AG09309 (cell line): ENCODE measurements around the gene PIBF1.
"Not testable (repeated sequence)": the region's sequence is repeated elsewhere in the genome, so short reads cannot be mapped to it uniquely, and the experiment has no call there.

Experiments
- DNase-seq: peaks from one replicate; pipeline ENCODE4 v3.0.0-alpha.2; 2010; ENCODE audit warnings: low read depth
- H3K4me3 ChIP-seq: 2 replicates; pipeline ENCODE4 v1.5.1; 2011; ENCODE audit warnings: mild to moderate bottlenecking, low read depth, low read length, moderate library complexity; ENCODE audit not compliant: control insufficient read depth
- CTCF ChIP-seq: IDR thresholded peaks from 2 replicates; pipeline ENCODE4 v1.5.1; 2011; ENCODE audit warnings: mild to moderate bottlenecking, low read depth, low read length, inconsistent platforms; ENCODE audit not compliant: insufficient read depth, control insufficient read depth; ENCODE audit errors: missing control alignments

Gene PIBF1

GRCh38 chr13:73039201-73040108, 257.5 kb downstream of the PIBF1 start:
- H3K4me3 ChIP-seq: no peak overlapping the region
- DNase-seq: no peak
- no peak for TF ChIP-seq CTCF

DNA sequence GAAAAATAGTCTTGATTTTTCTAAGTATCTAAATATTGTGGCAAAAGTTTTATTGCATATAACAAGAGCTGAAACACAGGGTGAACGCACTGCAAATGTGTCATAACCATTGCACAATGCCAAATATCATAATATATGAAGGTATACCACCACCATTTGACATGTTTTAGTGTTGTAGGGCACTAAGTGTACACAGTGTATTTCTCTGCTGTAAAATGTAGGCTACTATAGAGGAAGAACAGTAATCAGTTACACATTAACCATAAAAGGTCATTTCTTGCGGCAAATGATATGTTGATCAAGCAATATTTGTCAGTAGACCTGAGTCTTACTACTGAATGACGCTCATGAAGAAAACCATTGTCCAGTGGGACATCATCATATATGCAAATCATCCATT, 258.6 kb downstream of the PIBF1 start:
- no peak for DNase-seq
- no peak for TF ChIP-seq CTCF
- no peak overlapping the region for H3K4me3 ChIP-seq

GRCh38 chr13:73040968-73041596, 259.1 kb downstream of the PIBF1 start:
- H3K4me3 ChIP-seq: no peak overlapping the region
- TF ChIP-seq CTCF: no peak
- no peak for DNase-seq

DNA sequence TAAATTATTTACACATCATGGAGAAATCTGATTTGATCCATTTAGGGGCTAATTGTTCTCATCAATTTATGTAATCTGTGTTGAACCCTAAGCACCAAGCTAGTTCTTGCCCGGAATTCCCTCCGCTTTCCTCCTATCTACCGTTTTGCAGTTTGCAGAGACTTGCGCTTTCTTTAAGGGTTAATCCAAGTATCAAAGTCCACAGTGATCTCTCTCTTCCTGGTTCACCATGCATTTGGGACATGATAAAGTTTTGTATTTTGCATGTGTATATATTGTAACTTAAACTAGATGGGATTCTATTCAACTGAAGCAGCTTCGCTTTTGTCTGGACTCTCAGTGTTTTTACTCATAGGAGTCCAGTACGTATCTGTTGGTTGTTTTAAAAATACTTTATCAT, 263.1 kb downstream of the PIBF1 start:
- H3K4me3 ChIP-seq: no peak overlapping the region
- DNase-seq: no peak
- TF ChIP-seq CTCF: no peak

DNA sequence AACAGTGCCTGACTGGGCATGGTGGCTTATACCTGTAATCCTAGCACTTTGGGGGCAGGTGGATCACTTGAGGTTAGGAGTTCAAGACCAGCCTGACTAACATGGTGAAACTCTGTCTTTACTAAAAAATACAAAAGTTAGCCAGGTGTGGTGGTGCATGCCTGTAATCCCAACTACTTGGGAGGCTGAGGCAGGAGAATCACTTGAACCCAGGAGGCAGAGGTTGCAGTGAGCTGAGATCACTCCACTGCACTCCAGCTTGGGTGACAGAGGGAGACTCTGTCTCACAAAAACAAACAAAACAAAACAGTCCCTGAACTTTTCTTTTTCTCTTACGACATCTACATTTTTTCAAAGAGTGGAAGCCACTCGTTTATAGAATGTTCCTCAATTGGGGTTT, 266.7 kb downstream of the PIBF1 start:
- DNase-seq: not testable (repeated sequence)

DNA sequence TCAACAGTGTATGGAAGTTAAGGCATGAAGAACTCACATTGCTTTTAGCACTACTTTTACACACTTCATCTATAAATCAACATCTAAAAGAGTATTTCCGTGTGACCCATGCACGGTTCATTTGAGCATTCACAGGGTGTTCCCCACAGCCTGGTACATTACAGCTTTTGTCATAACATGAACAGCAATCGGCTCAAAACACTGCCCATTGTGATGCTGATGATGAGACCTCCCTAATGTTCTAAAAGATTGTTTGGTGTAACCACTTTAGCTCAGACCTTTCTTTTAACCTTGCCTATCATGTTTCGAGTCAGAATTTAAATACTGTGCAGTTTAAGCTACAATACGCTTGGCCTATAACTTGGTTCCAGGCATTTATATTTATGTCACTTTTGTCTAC, 272.8 kb downstream of the PIBF1 start:
- no peak for DNase-seq
- no peak for TF ChIP-seq CTCF

More for the DNA sequence above, 266.7 kb downstream of the PIBF1 start:
- H3K4me3 ChIP-seq: not testable (repeated sequence)

More for the DNA sequence above, 272.8 kb downstream of the PIBF1 start:
- no peak overlapping the region for H3K4me3 ChIP-seq
